Neutrophil (primary cell): ENCODE measurements around the gene THSD7B.

ENCODE experiments used
- H3K27ac ChIP-seq: fragments of 200-600 bp; sonication (generic); 2 replicates; pipeline ENCODE4 v1.5.1; 2016; ENCODE audit warnings: mild to moderate bottlenecking, moderate library complexity
- H3K27me3 ChIP-seq: fragments of 200-600 bp; sonication (generic); 2 replicates; pipeline ENCODE4 v1.6.0; 2016; ENCODE audit warnings: mild to moderate bottlenecking
- H3K36me3 ChIP-seq: fragments of 200-600 bp; sonication (generic); 2 replicates; pipeline ENCODE4 v1.5.1; 2017
- H3K4me1 ChIP-seq, 2 experiments: fragments of 200-600 bp in 1 of 2; sonication (generic) in 1 of 2; 1 replicate in 1 of 2; 2 replicates in 1 of 2; pipeline versions ENCODE4 v1.5.1 to v1.6.1; 2013 to 2016; ENCODE audit warnings: low read depth in 1 of 2, low read length in 1 of 2, mild to moderate bottlenecking in 1 of 2, moderate library complexity in 1 of 2; ENCODE audit not compliant: control insufficient read depth in 1 of 2, insufficient read depth in 1 of 2
- H3K4me3 ChIP-seq, 2 experiments: fragments of 200-600 bp in 1 of 2; sonication (generic) in 1 of 2; 1 replicate in 1 of 2; 2 replicates in 1 of 2; pipeline ENCODE4 v1.5.1; 2013 to 2016; ENCODE audit warnings: low read depth in 1 of 2, low read length in 1 of 2, mild to moderate bottlenecking in 1 of 2, moderate library complexity in 1 of 2
- H3K9me3 ChIP-seq: fragments of 200-600 bp; sonication (generic); 2 replicates; pipeline ENCODE4 v1.5.1; 2016
- TF ChIP-seq, protein P1 (sequence below): fragments of 200-600 bp; sonication (generic); IDR thresholded peaks from 2 replicates; pipeline ENCODE4 v1.5.1; 2016; ENCODE audit warnings: antibody characterized with exemption

The THSD7B gene

DNA sequence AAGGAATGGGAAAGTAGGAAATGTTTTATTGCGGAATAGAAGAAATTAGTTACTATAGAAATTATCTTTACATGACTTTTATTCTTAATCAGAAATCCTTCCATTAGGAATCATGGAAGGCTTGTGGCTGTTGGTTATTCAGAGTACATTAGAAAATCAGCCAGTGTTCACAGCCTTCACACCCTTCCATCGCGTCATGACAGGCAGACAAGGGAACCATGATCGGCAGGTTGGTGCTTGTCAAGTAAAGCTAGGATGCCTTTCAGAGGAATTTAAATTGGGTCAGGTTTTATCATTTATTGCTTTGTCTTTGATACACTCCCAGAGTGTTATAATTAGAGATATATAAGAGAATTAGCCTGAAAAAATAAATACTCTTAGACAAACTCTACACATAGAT, 400.6 kb downstream of the THSD7B start:
- Histone ChIP-seq H3K36me3 (no peaks in the 10 kb centered on the region), H3K27ac (no peak overlapping the region), H3K4me1 (no peaks in the 10 kb centered on the region), H3K27me3 (no peaks in the 10 kb centered on the region), H3K9me3 (no peaks in the 10 kb centered on the region), H3K4me3 (no peak overlapping the region)
- TF ChIP-seq, protein P1, sequence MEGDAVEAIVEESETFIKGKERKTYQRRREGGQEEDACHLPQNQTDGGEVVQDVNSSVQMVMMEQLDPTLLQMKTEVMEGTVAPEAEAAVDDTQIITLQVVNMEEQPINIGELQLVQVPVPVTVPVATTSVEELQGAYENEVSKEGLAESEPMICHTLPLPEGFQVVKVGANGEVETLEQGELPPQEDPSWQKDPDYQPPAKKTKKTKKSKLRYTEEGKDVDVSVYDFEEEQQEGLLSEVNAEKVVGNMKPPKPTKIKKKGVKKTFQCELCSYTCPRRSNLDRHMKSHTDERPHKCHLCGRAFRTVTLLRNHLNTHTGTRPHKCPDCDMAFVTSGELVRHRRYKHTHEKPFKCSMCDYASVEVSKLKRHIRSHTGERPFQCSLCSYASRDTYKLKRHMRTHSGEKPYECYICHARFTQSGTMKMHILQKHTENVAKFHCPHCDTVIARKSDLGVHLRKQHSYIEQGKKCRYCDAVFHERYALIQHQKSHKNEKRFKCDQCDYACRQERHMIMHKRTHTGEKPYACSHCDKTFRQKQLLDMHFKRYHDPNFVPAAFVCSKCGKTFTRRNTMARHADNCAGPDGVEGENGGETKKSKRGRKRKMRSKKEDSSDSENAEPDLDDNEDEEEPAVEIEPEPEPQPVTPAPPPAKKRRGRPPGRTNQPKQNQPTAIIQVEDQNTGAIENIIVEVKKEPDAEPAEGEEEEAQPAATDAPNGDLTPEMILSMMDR = no peak

DNA sequence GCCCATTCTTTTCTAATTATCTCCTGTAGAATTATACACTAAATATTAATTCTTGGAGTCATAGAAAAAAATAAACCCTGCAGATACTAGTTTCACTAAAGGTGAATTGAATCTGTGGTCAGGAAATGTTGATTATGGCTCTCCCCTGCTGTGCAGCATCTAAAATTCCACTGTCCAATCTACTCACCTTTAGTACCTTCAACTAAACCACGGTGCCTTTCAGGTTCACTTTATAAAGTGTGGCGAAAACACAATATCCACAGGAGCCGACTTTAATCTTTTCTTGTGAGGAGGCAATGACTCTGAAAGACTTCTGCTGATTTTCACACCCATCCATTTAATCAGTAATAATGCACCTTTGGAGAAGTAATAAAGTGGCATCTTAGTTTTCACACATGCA, 402.3 kb downstream of the THSD7B start:
- TF ChIP-seq, protein P1 = no peak
- Histone ChIP-seq H3K27me3 (no peaks in the 10 kb centered on the region), H3K4me1 (no peaks in the 10 kb centered on the region), H3K36me3 (no peaks in the 10 kb centered on the region), H3K27ac (no peak overlapping the region), H3K9me3 (no peaks in the 10 kb centered on the region), H3K4me3 (no peak overlapping the region)

DNA sequence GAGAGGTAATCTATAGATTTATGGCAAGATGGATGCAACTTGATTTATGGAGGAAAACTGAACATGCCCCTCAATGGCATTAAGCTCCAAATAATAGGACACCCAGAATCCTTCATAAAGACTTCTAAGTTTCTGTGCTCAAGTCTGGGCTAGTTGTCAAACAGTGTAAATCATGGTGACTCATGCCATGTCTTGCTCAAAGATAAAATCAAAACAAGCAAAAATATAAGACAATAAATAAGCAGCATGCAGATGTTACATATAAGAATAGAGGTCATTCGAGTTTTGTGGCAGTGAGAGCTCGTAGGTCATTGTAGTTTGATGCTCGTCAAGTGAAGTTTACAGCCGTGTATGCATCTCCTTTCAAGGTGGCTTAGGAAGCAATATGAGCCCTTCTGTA, 403.2 kb downstream of the THSD7B start:
- Histone ChIP-seq H3K9me3 (no peaks in the 10 kb centered on the region), H3K36me3 (no peaks in the 10 kb centered on the region), H3K27me3 (no peaks in the 10 kb centered on the region), H3K27ac (no peak overlapping the region), H3K4me1 (no peaks in the 10 kb centered on the region), H3K4me3 (no peak overlapping the region)
- TF ChIP-seq, protein P1 = no peak

DNA sequence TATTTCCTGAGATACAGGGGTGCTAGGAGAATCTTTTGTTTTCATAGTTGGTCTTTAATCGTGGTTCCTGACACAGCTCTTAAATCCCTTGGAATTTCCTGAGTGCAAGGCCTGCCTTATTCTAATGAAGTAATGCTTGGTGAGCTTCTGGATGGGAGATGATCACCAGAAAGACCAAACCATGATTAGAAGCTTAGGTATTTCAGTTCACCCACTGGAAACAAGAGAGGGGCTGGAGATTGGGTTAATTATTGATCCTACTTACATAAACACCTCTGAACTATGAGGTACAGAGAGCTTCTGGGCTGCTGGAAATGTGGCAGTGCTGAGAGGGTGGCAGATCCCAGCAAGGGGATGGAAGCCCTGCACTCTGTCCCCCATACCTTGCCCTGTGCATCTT, 406.8 kb downstream of the THSD7B start:
- H3K27me3 ChIP-seq = no peaks in the 10 kb centered on the region
- H3K9me3 ChIP-seq = no peaks in the 10 kb centered on the region
- TF ChIP-seq, protein P1 = no peak
- H3K4me1 ChIP-seq = no peaks in the 10 kb centered on the region
- no peak overlapping the region for H3K27ac ChIP-seq
- H3K4me3 ChIP-seq = no peak overlapping the region
- no peaks in the 10 kb centered on the region for H3K36me3 ChIP-seq

DNA sequence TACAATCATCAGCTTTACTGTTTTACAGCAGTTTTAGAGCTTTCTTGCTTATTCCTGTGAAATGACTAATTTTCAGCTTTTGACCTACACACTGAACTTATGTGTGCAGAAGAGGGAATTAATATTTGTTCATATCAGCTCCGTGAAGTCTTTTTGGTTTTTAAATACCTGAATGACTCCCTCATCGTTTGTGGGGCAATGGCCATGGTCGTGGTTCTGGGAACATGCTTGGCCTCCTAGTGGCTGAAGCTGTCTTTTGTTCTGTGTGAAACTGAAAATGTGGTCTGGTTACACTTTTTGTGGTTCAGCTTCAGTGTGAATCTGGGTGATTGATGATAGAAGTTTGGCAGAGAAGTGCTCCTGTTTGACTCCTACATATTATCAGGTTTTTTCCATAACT, 408.1 kb downstream of the THSD7B start:
- Histone ChIP-seq H3K4me3 (no peak overlapping the region), H3K27ac (no peak overlapping the region), H3K36me3 (no peaks in the 10 kb centered on the region), H3K4me1 (no peaks in the 10 kb centered on the region), H3K9me3 (no peaks in the 10 kb centered on the region), H3K27me3 (no peaks in the 10 kb centered on the region)
- TF ChIP-seq, protein P1 = no peak

DNA sequence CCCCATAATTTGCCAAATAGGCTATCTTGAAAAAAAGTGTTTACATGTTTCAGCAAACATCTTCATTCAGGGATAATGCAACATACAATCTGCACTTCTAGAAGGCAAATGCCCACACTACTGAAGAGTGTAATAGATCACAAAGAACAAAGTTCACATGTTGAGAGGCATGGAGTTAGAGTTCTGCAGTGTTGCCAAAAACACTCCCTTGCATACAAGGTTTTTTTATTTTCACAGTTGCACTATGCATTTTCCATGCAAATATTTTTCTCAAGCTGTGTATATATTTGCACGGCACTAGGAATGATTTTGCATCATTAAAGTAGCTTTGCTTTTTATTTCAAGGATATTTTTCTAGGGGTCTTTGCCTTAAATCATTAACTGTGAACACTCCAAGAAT, 409.9 kb downstream of the THSD7B start:
- Histone ChIP-seq H3K4me3 (no peak overlapping the region), H3K4me1 (no peaks in the 10 kb centered on the region)

More for the DNA sequence above, 409.9 kb downstream of the THSD7B start:
- Histone ChIP-seq H3K27me3 (no peaks in the 10 kb centered on the region), H3K36me3 (no peaks in the 10 kb centered on the region), H3K27ac (no peak overlapping the region), H3K9me3 (no peaks in the 10 kb centered on the region)
- TF ChIP-seq, protein P1 = no peak
